Mucosa of stomach (tissue), 1 donor: ENCODE data around the gene GRIN2B.

Source experiments
- H3K27me3 ChIP-seq: one replicate; pipeline ENCODE4 v1.7.0; 2013; ENCODE audit warnings: mild to moderate bottlenecking, low read length; ENCODE audit not compliant: control insufficient read depth, insufficient read depth
- H3K36me3 ChIP-seq: one replicate; pipeline ENCODE4 v1.7.0; 2013; ENCODE audit warnings: low read length; ENCODE audit not compliant: control insufficient read depth, insufficient read depth
- H3K4me1 ChIP-seq: one replicate; pipeline ENCODE4 v1.7.0; 2013; ENCODE audit warnings: mild to moderate bottlenecking, low read length; ENCODE audit not compliant: control insufficient read depth, insufficient read depth
- H3K4me3 ChIP-seq: one replicate; pipeline ENCODE4 v1.7.0; 2013; ENCODE audit warnings: low read length
- H3K9ac ChIP-seq: one replicate; pipeline ENCODE4 v1.7.0; 2013; ENCODE audit warnings: mild to moderate bottlenecking, low read length, moderate library complexity
- H3K9me3 ChIP-seq: one replicate; pipeline ENCODE4 v1.7.0; 2013; ENCODE audit warnings: mild to moderate bottlenecking, low read length, moderate library complexity; ENCODE audit not compliant: control insufficient read depth
- donor health status: Pancreatic carcinoma.

GRIN2B gene

DNA sequence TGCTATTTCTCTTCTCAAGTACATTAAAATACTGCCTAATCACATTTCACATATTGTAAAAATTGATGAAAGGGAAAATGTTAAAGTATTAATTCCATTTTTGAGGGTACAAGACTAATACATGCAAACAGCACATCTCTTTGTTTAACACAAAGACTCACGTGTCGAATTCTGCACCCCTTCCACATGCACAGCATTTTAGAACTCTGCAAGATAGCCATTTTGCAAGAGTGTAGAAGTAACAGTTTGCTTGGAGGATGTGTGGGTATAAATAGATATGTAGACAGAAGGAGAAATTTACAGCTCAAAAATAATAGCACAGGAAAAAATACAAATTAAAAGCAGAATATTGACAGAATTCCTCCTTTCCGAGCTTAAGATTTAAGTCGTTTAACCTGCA, 2.5 kb downstream of the GRIN2B start:
- H3K36me3 ChIP-seq = no peaks in the 10 kb centered on the region
- H3K27me3 ChIP-seq = peaks cover 54% of the 10 kb centered on the region
- no peak overlapping the region for H3K4me3 ChIP-seq
- no peak overlapping the region for H3K9ac ChIP-seq
- peaks cover 5% of the 10 kb centered on the region for H3K4me1 ChIP-seq
- no peaks in the 10 kb centered on the region for H3K9me3 ChIP-seq

DNA sequence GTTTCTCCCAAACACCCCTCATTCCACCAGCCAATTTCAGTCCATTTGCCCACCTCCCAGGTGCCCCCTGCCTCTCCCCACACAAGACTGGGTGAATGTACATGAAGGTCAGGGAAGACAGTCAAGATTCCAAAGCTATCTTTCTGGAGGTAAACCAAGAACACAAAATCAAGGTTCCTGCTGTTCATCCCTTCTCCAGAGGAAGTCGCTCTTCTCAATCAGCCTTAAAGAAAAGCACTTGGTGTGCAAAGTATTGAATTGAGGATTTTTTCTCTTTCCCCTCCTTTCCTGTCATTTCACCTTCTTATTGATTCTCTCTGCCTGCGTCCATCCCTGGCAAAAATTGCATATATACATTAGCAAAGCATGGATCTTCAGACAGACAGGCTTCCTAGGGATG, 4.5 kb downstream of the GRIN2B start:
- Histone ChIP-seq H3K4me3 (no peak overlapping the region), H3K9me3 (no peaks in the 10 kb centered on the region), H3K27me3 (peaks cover 41% of the 10 kb centered on the region), H3K4me1 (peaks cover 5% of the 10 kb centered on the region), H3K9ac (no peak overlapping the region), H3K36me3 (no peaks in the 10 kb centered on the region)

DNA sequence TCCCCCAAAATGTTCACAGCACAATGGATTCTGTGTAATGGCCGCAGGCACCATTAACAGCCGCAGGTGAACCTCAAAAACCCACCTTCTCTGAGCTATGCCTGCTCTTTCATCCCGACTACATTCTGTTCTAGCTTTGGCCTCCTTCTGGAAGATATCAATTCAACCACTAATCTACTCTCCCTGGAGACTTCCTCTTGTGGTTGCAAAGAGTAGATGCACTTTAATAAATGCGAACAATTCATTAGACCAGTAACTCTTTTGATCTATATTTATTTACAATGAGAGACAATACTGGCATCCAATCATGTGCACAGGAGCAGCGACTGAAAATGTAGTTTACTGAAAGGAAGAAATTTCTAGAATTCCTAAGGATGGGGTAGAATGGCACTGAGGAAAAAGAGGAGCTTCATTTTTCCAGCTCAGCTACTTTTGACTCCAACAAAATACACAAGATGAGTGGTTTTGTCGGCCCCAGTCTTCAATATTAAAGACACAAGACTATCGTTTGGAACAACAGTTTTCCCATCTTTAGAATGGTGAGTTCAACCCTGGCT, 5.3 kb downstream of the GRIN2B start:
- no peaks in the 10 kb centered on the region for H3K9me3 ChIP-seq
- no peak overlapping the region for H3K9ac ChIP-seq
- peaks cover 35% of the 10 kb centered on the region for H3K27me3 ChIP-seq
- peaks cover under 1% of the 10 kb centered on the region for H3K4me1 ChIP-seq
- no peaks in the 10 kb centered on the region for H3K36me3 ChIP-seq
- H3K4me3 ChIP-seq = no peak overlapping the region

DNA sequence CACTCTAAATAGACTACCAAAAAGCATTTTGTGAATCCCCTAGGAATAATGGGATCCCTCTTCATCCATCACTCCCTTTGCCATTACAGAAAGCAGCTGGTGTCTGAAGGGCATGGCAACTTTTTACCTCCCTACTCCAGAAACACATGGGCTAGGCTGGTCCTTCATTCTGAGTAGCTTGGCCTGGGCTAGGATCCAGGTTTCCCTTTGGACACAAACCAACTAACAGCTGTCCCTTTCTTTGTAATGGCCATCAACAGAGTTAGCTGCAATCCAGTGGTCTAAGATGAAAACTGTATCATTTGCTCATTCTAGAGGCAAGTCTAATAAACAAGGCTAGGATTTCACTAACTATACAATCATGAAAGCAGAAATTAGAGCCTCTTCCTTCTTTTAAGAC, 7.4 kb downstream of the GRIN2B start:
- Histone ChIP-seq H3K36me3 (no peaks in the 10 kb centered on the region), H3K27me3 (peaks cover 15% of the 10 kb centered on the region), H3K4me1 (no peaks in the 10 kb centered on the region), H3K9me3 (no peaks in the 10 kb centered on the region), H3K4me3 (no peak overlapping the region), H3K9ac (no peak overlapping the region)

DNA sequence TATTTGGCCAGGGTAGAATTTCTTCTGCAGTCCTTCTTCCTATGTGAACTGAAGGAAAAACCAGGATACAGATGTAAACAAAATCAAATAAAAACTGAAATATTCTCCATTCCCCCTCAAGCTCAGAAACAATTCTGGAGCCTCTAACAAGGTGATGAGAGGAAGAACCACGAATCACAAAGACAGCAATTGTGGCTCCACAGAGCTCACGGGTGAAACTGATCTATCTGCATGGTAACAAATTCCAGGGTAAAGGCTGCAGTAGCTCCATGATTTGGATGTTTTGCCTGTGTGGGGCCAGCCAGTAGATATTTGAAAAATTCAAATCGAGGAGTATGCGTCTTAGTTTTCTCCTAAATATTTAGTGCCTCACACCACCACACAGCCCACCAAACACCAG, 10.6 kb downstream of the GRIN2B start:
- Histone ChIP-seq H3K27me3 (no peaks in the 10 kb centered on the region), H3K9ac (no peak overlapping the region), H3K9me3 (no peaks in the 10 kb centered on the region), H3K4me3 (no peak overlapping the region), H3K4me1 (no peaks in the 10 kb centered on the region), H3K36me3 (no peaks in the 10 kb centered on the region)

DNA sequence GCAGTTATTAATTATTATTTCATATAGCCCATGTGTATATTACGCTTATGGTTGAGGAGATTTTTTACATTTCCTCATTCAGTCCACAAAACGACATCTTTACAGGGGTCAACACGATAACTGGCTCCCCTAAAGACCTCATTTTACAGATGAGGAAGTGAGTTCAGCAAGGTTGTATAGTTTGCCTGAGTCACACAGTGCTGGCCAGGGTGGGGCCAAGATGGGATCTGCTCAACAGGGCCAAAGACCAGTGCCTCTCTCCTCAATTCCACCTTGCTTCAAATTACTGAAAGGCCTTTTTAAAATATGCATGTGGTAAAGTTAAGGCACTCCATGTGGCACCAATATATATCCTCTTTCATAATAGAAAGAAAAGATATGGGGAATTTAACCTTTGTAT, 13.1 kb downstream of the GRIN2B start:
- no peaks in the 10 kb centered on the region for H3K36me3 ChIP-seq
- no peak overlapping the region for H3K4me3 ChIP-seq
- no peaks in the 10 kb centered on the region for H3K9me3 ChIP-seq
- H3K4me1 ChIP-seq = no peaks in the 10 kb centered on the region
- no peak overlapping the region for H3K9ac ChIP-seq
- no peaks in the 10 kb centered on the region for H3K27me3 ChIP-seq

DNA sequence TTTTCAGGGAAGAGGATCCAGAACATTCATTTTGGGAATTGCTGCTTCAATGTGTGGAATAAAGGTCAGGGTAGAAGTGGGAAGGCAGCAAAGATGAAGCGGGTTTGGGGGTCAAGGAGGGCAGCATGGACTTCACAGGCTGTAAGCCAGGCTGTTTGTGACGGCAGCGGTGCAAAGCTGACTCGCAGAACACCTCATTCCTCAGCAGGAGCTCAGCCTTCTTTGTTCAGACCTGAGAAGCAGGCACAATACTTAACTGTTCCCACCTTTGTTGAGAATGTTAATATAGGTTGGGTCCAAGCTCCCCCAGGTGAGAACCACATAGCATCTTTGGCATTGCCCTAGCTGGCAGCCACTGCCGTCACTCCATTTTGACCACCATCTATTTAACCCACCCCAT, 16.7 kb downstream of the GRIN2B start:
- Histone ChIP-seq H3K27me3 (no peaks in the 10 kb centered on the region), H3K4me3 (no peak overlapping the region), H3K36me3 (no peaks in the 10 kb centered on the region), H3K9me3 (no peaks in the 10 kb centered on the region), H3K4me1 (no peaks in the 10 kb centered on the region), H3K9ac (no peak overlapping the region)

DNA sequence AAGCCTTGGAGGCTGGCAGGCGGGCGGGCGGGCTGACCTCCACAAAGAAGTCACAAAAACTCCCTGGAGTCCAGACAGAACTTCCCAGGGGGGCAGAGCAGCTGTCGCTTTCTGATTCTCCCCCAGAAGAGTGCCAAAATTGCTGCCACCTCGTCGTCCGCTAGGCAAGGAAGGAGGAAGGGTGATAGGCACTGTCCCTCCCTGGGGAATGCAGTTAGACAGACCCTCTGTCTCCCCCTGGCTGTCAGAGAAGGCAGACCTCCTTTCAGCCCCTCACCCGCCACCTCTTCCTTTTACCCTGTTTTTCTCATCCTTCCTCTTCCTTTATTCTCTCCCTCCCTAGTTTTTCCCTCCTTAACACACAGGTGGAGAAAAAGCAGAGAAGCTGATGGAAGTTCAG, 18.7 kb downstream of the GRIN2B start:
- Histone ChIP-seq H3K9ac (no peak overlapping the region), H3K4me3 (no peak overlapping the region), H3K27me3 (no peaks in the 10 kb centered on the region), H3K9me3 (no peaks in the 10 kb centered on the region), H3K36me3 (no peaks in the 10 kb centered on the region), H3K4me1 (peaks cover 4% of the 10 kb centered on the region)

DNA sequence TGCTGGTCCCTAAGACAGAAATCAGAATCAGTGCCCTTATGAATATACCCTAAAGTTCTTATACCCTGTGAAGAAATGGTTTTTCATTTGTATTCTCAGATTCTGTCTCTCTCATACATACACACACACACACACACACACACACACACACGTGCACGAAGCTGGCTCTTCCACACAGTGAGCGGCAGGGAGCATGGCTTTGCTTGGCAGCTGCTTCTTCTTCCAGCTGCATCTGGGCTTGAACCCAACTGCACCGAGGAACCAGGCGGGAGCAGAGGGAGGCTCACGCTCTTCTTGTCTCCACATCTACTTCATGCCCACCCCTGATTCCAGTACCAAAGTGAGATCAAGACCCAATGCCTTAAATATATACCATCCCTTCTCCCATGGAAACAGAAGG, 19.4 kb downstream of the GRIN2B start:
- no peaks in the 10 kb centered on the region for H3K9me3 ChIP-seq
- no peaks in the 10 kb centered on the region for H3K36me3 ChIP-seq
- no peaks in the 10 kb centered on the region for H3K27me3 ChIP-seq
- H3K9ac ChIP-seq = no peak overlapping the region
- peaks cover 4% of the 10 kb centered on the region for H3K4me1 ChIP-seq
- no peak overlapping the region for H3K4me3 ChIP-seq

DNA sequence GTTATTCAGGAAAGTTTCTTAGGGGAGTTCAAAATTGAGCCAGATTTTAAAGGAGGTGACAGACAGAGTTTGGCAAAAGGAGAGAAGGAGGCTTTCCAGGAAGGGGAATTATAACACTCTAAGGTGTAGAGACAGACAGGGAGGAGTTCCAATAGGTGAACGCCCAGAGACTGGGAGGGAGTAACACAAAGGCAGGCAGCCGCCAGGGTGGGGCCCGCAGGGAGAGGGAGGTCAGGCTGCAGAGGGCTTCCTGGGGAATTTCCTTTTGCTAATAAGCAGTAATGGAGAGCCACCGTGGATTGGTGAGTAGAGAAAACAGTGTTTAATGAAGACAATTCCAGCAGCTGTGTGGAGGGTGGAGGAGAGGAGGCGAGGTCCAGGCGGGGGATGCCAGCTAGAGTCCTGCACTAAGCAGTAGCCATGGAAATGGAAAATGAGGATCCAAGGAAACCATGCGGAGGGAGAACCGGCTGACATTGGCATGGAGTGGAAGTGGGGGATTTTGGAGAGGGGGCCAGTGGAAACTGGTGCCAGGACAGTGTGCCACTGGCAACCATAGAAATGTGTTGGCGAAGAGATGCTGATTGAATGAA, 22.2 kb downstream of the GRIN2B start:
- H3K9ac ChIP-seq = no peak overlapping the region
- no peak overlapping the region for H3K4me3 ChIP-seq
- H3K4me1 ChIP-seq = peaks cover 4% of the 10 kb centered on the region
- no peaks in the 10 kb centered on the region for H3K27me3 ChIP-seq
- no peaks in the 10 kb centered on the region for H3K36me3 ChIP-seq
- H3K9me3 ChIP-seq = no peaks in the 10 kb centered on the region

DNA sequence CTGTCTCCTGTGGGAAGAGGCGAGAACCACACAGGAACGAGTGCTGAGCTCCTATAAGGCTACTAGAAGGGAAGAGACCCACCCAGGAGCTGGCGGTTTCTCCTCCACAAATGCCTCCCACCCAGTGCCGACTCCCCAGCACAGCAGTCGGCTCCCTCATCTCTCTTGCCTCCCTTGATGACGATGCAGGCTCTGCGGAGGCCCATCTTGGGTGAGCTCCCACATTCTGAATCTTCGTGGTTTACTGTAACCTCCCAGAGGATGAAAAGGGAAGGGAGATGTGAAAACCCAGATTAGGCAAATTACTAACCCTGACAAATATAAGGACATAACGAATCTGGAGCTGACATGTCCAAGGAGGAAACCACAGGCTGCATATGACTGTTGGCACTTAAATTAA, 23.8 kb downstream of the GRIN2B start:
- H3K9me3 ChIP-seq = no peaks in the 10 kb centered on the region
- H3K27me3 ChIP-seq = no peaks in the 10 kb centered on the region

DNA sequence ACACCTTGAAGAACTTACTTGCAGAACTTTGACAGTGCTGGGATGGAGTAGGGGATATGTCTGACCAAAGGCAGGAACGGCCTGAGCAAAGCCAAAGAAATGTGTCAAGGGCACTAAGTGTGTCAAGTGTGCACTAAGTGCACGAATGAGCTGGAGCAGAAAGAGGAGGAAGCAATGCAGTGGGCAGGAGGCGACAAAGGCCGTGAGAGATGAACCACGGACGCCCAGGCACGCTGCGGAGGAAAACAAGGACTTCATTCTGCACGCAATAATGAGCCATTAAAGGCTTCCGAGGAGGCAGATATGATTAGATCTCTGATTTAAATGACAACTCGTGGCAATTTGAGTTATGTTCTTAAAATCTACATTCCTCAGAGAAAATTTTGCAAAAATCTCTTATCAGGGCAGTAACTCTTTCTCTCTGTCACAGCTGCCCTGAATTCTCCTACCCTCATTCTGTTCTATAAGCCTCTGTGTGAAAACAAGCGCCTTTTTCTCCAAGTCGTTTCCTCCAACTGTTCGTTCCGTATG, 25.3 kb downstream of the GRIN2B start:
- Histone ChIP-seq H3K9me3 (no peaks in the 10 kb centered on the region), H3K4me3 (no peak overlapping the region)

More for the DNA sequence above, 23.8 kb downstream of the GRIN2B start:
- Histone ChIP-seq H3K36me3 (no peaks in the 10 kb centered on the region), H3K4me1 (peaks cover 4% of the 10 kb centered on the region), H3K9ac (no peak overlapping the region), H3K4me3 (no peak overlapping the region)

DNA sequence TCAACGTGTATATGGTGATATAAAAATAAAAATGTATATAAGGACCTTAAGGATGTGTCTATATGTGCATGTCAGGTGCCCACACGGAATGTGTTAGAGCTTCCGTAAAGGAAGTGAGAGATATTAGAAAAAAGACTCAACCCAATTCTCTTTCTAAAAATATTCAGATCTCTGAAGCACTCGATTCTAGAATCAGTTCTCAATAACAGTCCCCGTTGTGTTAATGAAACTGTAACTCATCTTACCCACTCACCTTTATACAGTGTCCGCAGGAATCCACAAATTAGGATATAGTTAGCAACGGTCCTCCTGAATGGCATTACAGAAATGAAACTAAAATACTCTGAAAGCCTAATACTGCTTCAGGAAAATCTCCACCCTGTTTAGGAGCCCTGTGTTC, 29.3 kb downstream of the GRIN2B start:
- H3K9me3 ChIP-seq = no peaks in the 10 kb centered on the region
- no peak overlapping the region for H3K4me3 ChIP-seq
- no peaks in the 10 kb centered on the region for H3K4me1 ChIP-seq
- H3K9ac ChIP-seq = no peak overlapping the region
- no peaks in the 10 kb centered on the region for H3K36me3 ChIP-seq
- H3K27me3 ChIP-seq = no peaks in the 10 kb centered on the region

More for the DNA sequence above, 25.3 kb downstream of the GRIN2B start:
- Histone ChIP-seq H3K36me3 (no peaks in the 10 kb centered on the region), H3K4me1 (peaks cover 4% of the 10 kb centered on the region), H3K27me3 (no peaks in the 10 kb centered on the region), H3K9ac (no peak overlapping the region)
